Measurements from ENCODE around the gene OR3A1.
"Not testable (repeated sequence)": the region's sequence is repeated elsewhere in the genome, so short reads cannot be mapped to it uniquely, and the experiment has no call there.

Gene OR3A1, protein sequence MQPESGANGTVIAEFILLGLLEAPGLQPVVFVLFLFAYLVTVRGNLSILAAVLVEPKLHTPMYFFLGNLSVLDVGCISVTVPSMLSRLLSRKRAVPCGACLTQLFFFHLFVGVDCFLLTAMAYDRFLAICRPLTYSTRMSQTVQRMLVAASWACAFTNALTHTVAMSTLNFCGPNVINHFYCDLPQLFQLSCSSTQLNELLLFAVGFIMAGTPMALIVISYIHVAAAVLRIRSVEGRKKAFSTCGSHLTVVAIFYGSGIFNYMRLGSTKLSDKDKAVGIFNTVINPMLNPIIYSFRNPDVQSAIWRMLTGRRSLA

DNA sequence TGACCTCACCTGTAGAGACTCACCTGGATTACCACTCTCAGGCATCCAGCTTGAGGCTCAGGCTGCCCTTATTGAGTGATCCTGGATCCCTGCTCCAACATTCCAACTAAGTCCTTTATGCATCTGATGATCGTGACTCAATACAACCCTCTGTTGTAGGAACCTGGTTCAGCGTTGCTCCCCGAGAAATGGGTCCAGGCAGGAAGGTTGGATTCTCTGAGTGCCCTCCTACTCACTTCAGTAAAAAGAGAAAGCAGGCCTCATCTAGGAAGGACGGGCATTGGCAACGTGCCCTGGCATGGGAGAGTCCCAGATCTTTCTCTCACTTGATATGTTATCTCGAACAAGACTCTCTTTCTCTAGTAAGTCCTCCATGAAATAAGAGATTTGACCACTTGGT is at the start of gene OR3A1:
Gene OR3A1, minus strand, starts transcription at position 101 of the 400 bp plus-strand sequence. CDS start 5,778 bp downstream, outside the sequence.
- no peak for DNase-seq (ENCODE audit: low spot score)

DNA sequence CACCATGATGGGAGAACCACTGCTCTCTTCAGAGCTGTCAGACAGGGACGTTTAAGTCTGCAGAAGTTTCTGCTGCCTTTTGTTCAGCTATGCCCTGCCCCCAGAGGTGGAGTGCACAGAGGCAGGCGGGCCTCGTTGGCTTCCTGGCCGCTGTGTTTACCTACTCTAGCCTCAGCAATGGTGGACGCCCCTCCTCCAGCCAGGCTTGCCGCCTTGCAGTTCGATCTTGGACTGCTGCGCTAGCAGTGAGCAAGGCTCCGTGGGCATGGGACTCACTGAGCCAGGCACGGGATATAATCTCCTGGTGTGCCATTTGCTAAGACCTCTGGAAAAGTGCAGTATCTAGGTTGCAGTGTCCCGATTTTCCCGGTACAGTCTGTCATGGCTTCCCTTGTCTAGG is 44.6 kb upstream of the OR3A1 start:
- not testable (repeated sequence) for DNase-seq (ENCODE audit: low spot score)

DNA sequence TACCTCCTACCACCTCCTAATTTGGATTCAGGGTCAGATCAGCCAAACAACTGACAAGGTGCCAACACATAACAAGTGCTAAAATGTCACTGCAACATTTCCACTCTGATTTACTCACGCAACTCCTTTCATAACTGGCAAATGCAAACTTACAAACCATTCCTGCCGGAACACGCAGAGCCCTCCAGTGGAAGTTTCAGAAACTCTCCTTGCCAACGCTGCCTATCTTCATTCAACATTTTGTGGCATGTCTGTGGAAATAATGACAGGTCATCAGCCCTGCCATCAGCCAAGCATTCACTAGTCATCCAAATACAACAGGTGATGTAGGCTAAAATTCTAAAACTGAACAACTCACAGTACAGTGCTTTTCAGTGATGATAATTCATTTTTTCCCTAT is 37.7 kb upstream of the OR3A1 start:
- DNase-seq (ENCODE audit: low spot score), result peak; percentile 5

DNA sequence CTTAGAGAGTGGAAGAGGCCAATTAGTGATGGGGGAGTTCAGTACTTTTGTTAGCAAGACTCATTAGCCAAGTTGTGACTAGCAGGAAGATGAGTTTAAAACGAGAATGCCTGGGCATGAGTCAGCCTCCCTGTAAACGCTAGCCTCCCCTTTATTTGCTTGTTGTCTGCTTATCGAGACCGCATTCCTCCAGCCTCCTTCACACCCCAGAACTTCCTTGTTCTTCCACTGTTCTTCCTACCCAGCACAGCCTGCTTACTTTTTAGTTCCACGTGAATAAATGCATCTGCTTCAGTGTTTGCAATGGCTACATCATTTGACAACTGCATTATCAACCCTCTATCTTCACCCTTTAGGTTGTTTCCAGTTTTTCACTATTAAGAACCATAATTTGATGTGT is 20.2 kb upstream of the OR3A1 start:
- DNase-seq (ENCODE audit: low spot score), result no peak

DNA sequence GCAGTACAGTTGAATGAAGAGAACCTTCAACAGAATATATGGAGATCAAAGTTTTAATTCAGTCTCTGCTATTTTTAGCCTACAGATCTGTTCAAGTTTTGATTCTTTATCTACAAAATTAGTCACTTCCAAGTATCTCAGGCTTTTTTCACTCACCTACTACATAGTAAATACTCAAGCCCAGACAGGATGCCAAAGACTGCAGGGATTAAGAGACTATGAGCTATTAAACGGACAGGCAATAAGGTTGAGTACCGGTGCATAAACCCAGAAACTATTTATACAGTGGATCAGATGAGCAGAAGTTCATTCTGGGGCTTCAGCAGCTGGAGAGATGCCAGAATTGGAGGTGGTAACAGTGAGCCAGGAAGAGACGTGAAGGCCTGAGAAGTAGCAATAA is 18.7 kb upstream of the OR3A1 start:
- DNase-seq (ENCODE audit: low spot score), result no peak

DNA sequence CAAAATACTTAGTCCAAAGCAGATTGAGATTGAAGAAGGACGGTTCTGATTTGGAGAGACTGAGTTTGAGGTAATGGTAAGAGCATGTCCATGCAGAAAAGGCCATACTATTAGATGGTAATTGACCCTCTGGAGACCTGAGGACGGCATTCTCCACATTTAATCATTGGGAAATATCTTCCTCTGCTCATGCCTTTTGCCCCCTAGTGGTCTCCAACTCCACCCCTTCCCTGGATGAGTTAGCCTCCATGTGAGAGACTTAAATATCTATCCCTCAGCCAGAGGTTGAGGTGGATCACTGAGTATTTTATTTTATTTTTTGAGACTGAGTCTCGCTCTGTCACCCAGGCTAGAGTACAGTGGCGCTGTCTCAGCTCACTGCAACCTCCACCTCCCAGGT is 10.4 kb upstream of the OR3A1 start:
- no peak for DNase-seq (ENCODE audit: low spot score)

DNA sequence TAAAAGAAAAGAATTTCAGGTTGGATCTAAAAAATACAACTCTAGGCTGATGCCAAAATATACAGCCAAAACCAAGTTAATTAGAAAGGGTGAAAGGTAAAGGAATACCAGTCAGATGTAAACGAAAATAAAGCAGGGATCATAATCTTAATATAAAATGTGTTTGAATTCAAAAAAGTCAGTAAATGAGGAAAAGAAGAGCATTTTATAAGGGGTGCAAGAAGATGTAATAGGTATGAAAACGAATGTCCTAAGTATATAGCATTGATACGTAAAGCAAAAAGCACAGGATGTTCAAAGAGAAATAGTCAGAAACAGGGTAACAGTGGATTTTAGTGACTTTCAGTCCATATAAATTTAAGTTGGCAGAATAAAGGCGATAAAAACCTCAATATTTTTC is 2.5 kb downstream of the OR3A1 start:
- no peak for DNase-seq (ENCODE audit: low spot score)

DNA sequence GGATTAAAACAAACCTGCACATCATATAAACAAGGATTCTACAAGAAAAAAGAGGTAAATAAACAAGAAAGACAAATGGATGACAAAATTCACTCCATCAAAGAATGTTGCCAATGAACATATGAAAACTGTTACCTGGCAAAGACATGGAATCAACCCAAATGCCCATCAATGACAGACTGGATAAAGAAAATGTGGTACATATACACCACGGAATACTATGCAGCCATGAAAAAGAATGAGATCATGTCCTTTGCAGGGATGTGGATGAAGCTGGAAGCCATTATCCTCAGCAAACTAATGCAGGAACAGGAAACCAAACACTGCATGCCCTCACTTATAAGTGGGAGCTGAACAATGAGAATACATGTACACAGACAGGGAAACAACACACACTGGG is 4.6 kb downstream of the OR3A1 start:
- DNase-seq (ENCODE audit: low spot score), result not testable (repeated sequence)

DNA sequence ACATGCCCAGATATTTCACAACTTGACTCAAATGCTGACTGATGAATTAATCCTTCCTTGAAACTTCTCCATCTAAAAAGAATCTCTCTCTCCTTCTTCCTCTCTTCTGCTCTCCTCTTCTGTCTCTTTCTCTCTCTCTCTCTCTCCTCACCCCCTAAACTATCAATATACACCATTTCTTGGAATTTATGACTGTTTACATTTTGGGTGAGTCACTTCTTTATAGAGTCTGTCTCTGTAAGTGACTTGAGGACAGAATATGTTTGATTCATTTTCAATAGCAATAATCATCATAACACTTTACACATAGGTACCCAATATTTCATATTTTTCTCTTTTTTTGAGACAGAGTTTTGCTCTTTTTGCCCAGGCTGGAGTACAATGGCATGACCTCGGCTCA is 15.3 kb downstream of the OR3A1 start:
- no peak for DNase-seq (ENCODE audit: low spot score)

DNA sequence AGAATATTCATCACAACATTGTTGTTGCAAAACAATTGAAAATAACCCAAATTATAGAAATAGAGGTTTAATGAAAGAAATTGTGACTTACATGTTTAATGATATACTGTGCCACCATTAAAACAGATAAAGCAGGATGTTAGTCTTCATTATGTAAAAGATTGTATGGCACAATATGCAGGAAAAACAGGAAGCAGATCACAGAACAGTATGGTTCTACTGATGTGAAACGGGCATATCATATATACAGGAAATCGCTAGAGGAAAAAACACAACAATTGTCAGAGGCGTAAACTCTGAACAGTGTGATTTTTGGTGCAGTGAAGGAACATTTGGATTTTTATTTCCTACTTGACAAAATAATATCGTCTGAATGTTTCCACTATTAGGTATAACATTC is 22.0 kb downstream of the OR3A1 start:
- no peak for DNase-seq (ENCODE audit: low spot score)

DNA sequence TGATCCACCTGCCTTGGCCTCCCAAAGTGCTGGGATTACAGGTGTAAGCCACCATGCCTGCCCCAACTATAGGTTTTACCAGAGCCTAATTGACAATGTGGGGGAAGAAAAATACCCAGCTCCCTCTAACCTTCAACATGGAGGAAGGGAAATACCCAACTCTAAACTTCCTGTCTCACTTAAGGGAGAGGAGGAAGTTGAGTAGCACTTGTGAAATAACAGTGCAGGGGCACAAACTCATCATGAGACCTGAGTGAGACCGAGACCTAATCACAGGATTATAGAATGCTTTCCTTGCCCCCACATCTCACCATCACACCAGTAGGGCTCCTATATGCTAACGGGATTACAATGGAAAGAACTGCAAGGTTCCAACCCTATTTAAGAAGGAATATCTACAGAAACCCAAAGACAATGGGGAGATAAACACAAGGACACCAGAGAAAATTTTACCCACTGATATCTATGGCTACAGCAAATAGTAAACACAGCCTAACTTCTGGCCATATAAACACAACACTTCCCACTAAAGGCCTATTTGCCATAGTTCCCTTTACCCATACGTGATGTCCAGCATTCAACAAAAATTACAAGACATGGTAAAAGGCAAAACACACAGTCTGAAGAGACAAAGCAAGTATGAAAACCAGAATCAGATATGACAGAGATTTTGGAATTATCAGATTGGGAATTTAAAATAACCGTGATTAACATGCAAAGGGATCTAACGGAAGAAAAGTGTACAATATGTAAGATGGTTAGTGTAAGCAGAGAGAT is 26.9 kb downstream of the OR3A1 start:
- DNase-seq (ENCODE audit: low spot score), result no peak

DNA sequence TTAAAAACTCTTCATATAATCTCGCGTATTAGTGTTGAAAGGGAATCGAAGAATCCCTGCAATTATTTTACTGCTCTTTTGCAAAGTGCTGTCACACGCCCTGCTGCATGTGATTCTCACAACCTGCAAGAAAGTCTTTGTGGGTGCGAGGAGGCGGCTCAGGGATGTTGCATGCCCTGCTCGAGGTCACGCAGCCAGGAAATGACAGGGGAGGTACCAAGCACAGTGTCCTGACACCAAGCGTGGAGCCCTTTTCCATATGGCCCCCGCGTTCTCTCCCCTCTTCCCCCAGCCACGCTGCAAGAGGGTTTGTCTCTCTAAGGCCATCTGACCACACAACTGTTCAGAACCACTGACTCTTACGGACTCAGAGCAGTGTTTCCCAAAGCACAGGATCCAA is 37.6 kb downstream of the OR3A1 start:
- DNase-seq (ENCODE audit: low spot score), result no peak

DNA sequence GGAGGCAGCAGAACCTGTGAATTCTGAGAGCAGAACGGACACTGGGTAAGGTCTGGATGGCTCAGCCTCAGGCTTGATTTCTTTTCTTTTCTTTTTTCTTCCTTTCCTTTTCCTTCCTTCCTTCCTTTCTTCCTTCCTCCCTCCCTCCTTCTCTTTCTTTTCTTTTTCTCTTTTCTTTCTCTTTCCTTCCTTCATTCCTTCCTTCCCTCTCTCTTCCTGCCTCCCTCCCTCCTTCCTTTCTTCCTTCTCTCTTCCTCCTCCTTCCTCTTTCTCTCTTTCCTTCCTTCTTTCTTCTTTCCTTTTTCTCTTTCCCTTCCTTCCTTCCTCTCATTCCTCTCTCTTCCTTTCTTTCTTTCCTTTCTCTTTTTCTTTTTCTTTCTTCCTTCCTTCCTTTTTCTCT is 38.0 kb downstream of the OR3A1 start:
- no peak for DNase-seq (ENCODE audit: low spot score)

DNA sequence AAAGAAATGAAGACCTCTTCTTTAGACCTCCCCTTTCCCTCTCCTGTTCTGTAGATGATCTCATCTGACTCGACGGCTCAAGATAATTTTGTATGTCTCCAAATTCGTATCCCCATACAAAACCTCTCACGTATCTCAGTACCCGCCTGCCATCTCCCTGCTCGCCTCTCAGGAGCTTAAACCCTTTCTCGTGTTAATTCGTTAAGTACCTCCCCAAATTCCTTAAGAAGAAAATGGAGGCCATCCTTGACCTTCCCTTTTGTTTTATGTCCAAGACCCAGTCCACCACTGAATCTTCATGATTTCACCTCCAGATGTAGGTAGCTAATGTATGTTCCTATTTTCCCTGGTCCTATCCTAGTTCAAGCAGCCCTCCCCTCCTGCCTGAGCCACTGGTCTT is 41.6 kb downstream of the OR3A1 start:
- no peak for DNase-seq (ENCODE audit: low spot score)

DNA sequence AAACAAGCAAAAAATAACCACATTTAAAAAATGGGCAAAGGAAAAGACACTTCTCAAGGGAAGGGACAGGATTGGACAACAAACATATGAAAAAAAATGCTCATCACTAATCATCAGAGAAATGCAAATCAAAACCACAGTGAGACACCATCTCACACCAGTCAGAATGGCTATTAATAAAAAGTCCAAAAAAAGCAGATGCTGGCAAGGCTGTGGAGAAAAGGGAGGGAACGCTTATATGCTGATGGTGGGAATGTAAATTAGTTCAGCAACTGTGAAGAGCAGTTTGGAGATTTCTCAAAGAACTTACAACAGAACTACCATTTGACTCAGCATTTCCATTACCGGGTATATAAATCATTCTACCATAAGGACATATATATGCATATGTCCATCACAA is 49.1 kb downstream of the OR3A1 start:
- not testable (repeated sequence) for DNase-seq (ENCODE audit: low spot score)

DNA sequence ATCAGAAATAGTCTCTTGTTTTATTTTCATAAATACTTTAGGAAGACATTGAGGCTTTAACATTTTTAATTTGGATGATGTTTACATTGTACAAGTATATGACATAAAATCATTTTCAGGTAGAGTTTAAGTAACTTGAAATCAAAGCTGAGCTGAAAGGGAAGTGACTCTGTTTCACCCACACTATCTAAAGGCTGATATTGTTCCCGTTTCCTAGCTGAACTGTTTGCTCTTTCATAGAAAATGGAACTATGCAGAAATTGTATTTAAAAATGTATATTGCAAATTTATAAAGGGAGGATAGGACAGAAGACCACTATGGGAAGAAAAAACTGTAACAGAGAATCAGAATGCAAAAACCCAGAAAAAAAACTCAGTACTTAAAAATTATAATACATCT is 53.3 kb downstream of the OR3A1 start:
- DNase-seq (ENCODE audit: low spot score), result peak; percentile 8

DNA sequence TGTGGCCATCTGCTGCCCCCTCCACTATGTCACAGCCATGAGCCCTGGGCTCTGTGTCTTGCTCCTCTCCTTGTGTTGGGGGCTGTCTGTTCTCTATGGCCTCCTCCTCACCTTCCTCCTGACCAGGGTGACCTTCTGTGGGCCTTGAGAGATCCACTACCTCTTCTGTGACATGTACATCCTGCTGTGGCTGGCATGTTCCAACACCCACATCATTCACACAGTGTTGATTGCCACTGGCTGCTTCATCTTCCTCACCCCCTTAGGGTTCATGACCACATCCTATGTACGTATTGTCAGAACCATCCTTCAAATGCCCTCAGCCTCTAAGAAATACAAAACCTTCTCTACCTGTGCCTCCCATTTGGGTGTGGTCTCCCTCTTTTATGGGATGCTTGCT is 57.1 kb downstream of the OR3A1 start:
- not testable (repeated sequence) for DNase-seq (ENCODE audit: low spot score)

Measured in pons (tissue), 1 donor.